CD4-positive, alpha-beta memory T cell (primary cell): ENCODE results near the gene SPRED2. TPM values are rescaled to one million over a fixed set of nuclear protein-coding genes. Genes with fewer than 3 reads are reported as not detected.

Source experiments
- CTCF ChIA-PET: fragments of 350-600 bp; sonication (Branson Sonifier 250); formaldehyde crosslinking; loops from one replicate; lab custom pipeline; 2021; ENCODE audit warnings: inconsistent platforms; ENCODE audit not compliant: partially characterized antibody; lab: Charles Lee
- POLR2A ChIA-PET: fragments of 350-600 bp; sonication (Branson Sonifier 250); formaldehyde crosslinking; loops from one replicate; lab custom pipeline; 2021; ENCODE audit not compliant: partially characterized antibody; lab: Charles Lee
- DNase-seq, 5 donors: peaks; one replicate each; pipeline versions ENCODE4 v3.0.0 to v3.0.0-alpha.2; 2020 to 2022; ENCODE audit warnings: mixed read lengths in 1 of 5
- H3K27ac ChIP-seq: one replicate; pipeline ENCODE4 v1.7.0; 2013; ENCODE audit warnings: low read depth, low read length
- H3K27me3 ChIP-seq: 2 replicates; pipeline ENCODE4 v1.7.0; 2013; ENCODE audit warnings: mild to moderate bottlenecking, low read length, moderate library complexity; ENCODE audit not compliant: insufficient read depth
- H3K36me3 ChIP-seq: 2 replicates; pipeline ENCODE4 v1.7.0; 2013; ENCODE audit warnings: mild to moderate bottlenecking, low read length, moderate library complexity; ENCODE audit not compliant: insufficient read depth
- H3K4me1 ChIP-seq: 2 replicates; pipeline ENCODE4 v1.7.0; 2013; ENCODE audit warnings: mild to moderate bottlenecking, low read length, moderate library complexity; ENCODE audit not compliant: insufficient read depth
- H3K4me3 ChIP-seq, 2 donors: one replicate each; pipeline ENCODE4 v1.7.0; 2013; ENCODE audit warnings: low read length in 2 of 2, mild to moderate bottlenecking in 1 of 2
- H3K9me3 ChIP-seq, 2 donors: one replicate each; pipeline ENCODE4 v1.7.0; 2013; ENCODE audit warnings: low read length in 2 of 2, control low read depth in 1 of 2; ENCODE audit not compliant: control insufficient read depth in 1 of 2
- H3K27ac Mint-ChIP-seq, 7 donors: one replicate each; pipeline ENCODE4 v1.8.0; 2020 to 2021; ENCODE audit warnings: mixed read lengths in 7 of 7, mild to moderate bottlenecking in 6 of 7, inconsistent platforms in 3 of 7, moderate library complexity in 3 of 7
- H3K27me3 Mint-ChIP-seq, 2 donors: one replicate each; pipeline ENCODE4 v1.8.0; 2020 to 2021; ENCODE audit warnings: mixed read lengths in 2 of 2
- H3K36me3 Mint-ChIP-seq, 2 donors: one replicate each; pipeline ENCODE4 v1.8.0; 2020 to 2021; ENCODE audit warnings: mixed read lengths in 2 of 2, inconsistent platforms in 1 of 2, mild to moderate bottlenecking in 1 of 2
- H3K4me1 Mint-ChIP-seq, 4 donors: one replicate each; pipeline ENCODE4 v1.8.0; 2020 to 2021; ENCODE audit warnings: mixed read lengths in 4 of 4, mild to moderate bottlenecking in 1 of 4
- H3K4me3 Mint-ChIP-seq, 8 donors: one replicate each; pipeline ENCODE4 v1.8.0; 2020 to 2021; ENCODE audit warnings: mixed read lengths in 8 of 8, mild to moderate bottlenecking in 7 of 8, moderate library complexity in 6 of 8, inconsistent platforms in 3 of 8
- H3K9me3 Mint-ChIP-seq, 8 donors: one replicate each; pipeline ENCODE4 v1.8.0; 2020 to 2021; ENCODE audit warnings: mixed read lengths in 8 of 8, mild to moderate bottlenecking in 5 of 8, inconsistent platforms in 3 of 8, moderate library complexity in 1 of 8
- intact Hi-C: fragments of 100-400 bp; cut with micrococcal nuclease; formaldehyde crosslinking; loops from one replicate; pipeline ENCODE4 v1.15.1; 2023
- polyA plus RNA-seq, 2 donors: library from polyadenylated mRNA; unstranded; fragments of 300-500 nt; fragmentation: Illumina TruSeq; gene quantifications; one replicate each; pipeline ENCODE4 v1.2.3, GENCODE V29; 2021
- total RNA-seq, 2 experiments: library from RNA; stranded (reverse); gene quantifications; one replicate each; pipeline ENCODE4 v1.2.3, GENCODE V29; 2021

The SPRED2 gene
- total and polyA plus RNA-seq, 4 experiments from 2014 or later: 0.27 to 1.3 (median 0.62) TPM

GRCh38 chr2:65413610-65414009 lies 18.8 kb downstream of the SPRED2 start:
- H3K27ac Mint-ChIP-seq: no peak overlapping the region
- intact Hi-C loops: no loop called here
- no peak overlapping the region for H3K4me3 ChIP-seq
- POLR2A ChIA-PET: no interaction called here
- CTCF ChIA-PET: no interaction called here
- H3K4me1 ChIP-seq: peaks cover 12% of the 10 kb centered on the region
- H3K4me3 Mint-ChIP-seq: no peak overlapping the region
- no peaks in the 10 kb centered on the region for H3K36me3 Mint-ChIP-seq
- H3K27me3 Mint-ChIP-seq: peaks cover 0 to 1% of the 10 kb centered on the region in 2 donors
- no peaks in the 10 kb centered on the region for H3K27me3 ChIP-seq
- H3K36me3 ChIP-seq: no peaks in the 10 kb centered on the region
- no peaks in the 10 kb centered on the region for H3K9me3 ChIP-seq
- no peak overlapping the region for H3K27ac ChIP-seq
- DNase-seq: no peak
- H3K4me1 Mint-ChIP-seq: peaks cover 10 to 22% (median 17%) of the 10 kb centered on the region in 4 donors
- no peaks in the 10 kb centered on the region for H3K9me3 Mint-ChIP-seq

DNA sequence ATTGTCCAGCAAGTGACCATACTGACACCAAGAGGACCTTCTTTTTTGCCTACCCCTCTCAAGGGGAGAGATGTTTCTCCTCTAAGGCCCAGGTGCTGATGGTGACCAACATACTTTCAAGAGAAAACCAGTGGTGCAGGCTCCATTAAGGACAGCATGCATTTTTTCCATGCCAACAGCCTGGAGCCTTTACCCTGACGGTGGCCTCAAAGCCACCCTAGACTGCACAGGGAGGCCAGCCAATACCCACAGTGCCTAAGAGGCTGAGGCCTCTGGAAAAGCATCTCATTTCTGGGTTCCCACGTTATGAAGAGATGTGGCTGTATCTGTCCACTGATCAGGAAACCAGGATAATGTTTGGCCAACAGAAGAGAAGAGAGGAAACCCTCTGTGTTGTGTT lies 19.3 kb downstream of the SPRED2 start:
- H3K4me3 Mint-ChIP-seq: no peak overlapping the region
- no peaks in the 10 kb centered on the region for H3K36me3 Mint-ChIP-seq
- Histone ChIP-seq H3K9me3 (no peaks in the 10 kb centered on the region), H3K27ac (no peak overlapping the region), H3K4me1 (peaks cover 12% of the 10 kb centered on the region), H3K4me3 (no peak overlapping the region), H3K36me3 (no peaks in the 10 kb centered on the region), H3K27me3 (no peaks in the 10 kb centered on the region)
- DNase-seq: no peak
- no peaks in the 10 kb centered on the region for H3K9me3 Mint-ChIP-seq
- intact Hi-C loops: no loop called here
- ChIA-PET CTCF (no interaction called here), POLR2A (no interaction called here)
- no peak overlapping the region for H3K27ac Mint-ChIP-seq
- H3K4me1 Mint-ChIP-seq: peaks cover 10 to 20% (median 14%) of the 10 kb centered on the region in 4 donors
- peaks cover 0 to 1% of the 10 kb centered on the region in 2 donors for H3K27me3 Mint-ChIP-seq

GRCh38 chr2:65411056-65411795 lies 21.2 kb downstream of the SPRED2 start:
- Histone ChIP-seq H3K4me3 (no peak overlapping the region), H3K27ac (no peak overlapping the region), H3K36me3 (no peaks in the 10 kb centered on the region), H3K27me3 (no peaks in the 10 kb centered on the region), H3K9me3 (no peaks in the 10 kb centered on the region), H3K4me1 (no peaks in the 10 kb centered on the region)
- intact Hi-C loops: no loop called here
- peaks cover 2 to 14% (median 8%) of the 10 kb centered on the region in 4 donors for H3K4me1 Mint-ChIP-seq
- ChIA-PET CTCF (no interaction called here), POLR2A (no interaction called here)
- no peak for DNase-seq
- no peaks in the 10 kb centered on the region for H3K36me3 Mint-ChIP-seq
- H3K27ac Mint-ChIP-seq: no peak overlapping the region
- H3K27me3 Mint-ChIP-seq: peaks cover 0 to 1% of the 10 kb centered on the region in 2 donors
- H3K4me3 Mint-ChIP-seq: no peak overlapping the region
- H3K9me3 Mint-ChIP-seq: no peaks in the 10 kb centered on the region

GRCh38 chr2:65409045-65409444 lies 23.4 kb downstream of the SPRED2 start:
- H3K4me3 Mint-ChIP-seq: no peak overlapping the region
- ChIA-PET POLR2A (no interaction called here), CTCF (no interaction called here)
- H3K27me3 ChIP-seq: no peaks in the 10 kb centered on the region
- no peak for DNase-seq
- no peaks in the 10 kb centered on the region for H3K36me3 Mint-ChIP-seq
- H3K4me1 ChIP-seq: no peaks in the 10 kb centered on the region
- no peak overlapping the region for H3K27ac Mint-ChIP-seq
- no peaks in the 10 kb centered on the region for H3K9me3 ChIP-seq
- no peak overlapping the region for H3K4me3 ChIP-seq
- peaks cover 0 to 1% of the 10 kb centered on the region in 2 donors for H3K27me3 Mint-ChIP-seq
- H3K27ac ChIP-seq: no peak overlapping the region
- no peaks in the 10 kb centered on the region for H3K36me3 ChIP-seq
- H3K4me1 Mint-ChIP-seq: peaks cover 2 to 10% (median 5%) of the 10 kb centered on the region in 4 donors
- intact Hi-C loops: no loop called here
- H3K9me3 Mint-ChIP-seq: no peaks in the 10 kb centered on the region

- H3K4me1 Mint-ChIP-seq: peaks cover 2 to 10% (median 5%) of the 10 kb centered on the region in 4 donors
- no peak overlapping the region for H3K27ac Mint-ChIP-seq
- no peak for DNase-seq
- no peaks in the 10 kb centered on the region for H3K27me3 ChIP-seq
- H3K27me3 Mint-ChIP-seq: peaks cover 0 to 1% of the 10 kb centered on the region in 2 donors
- H3K9me3 Mint-ChIP-seq: no peaks in the 10 kb centered on the region
- H3K4me1 ChIP-seq: no peaks in the 10 kb centered on the region
- H3K9me3 ChIP-seq: no peaks in the 10 kb centered on the region
- CTCF ChIA-PET: no interaction called here
- POLR2A ChIA-PET: no interaction called here
- no peaks in the 10 kb centered on the region for H3K36me3 Mint-ChIP-seq
- no peak overlapping the region for H3K27ac ChIP-seq
- H3K4me3 ChIP-seq: no peak overlapping the region
- intact Hi-C loops: no loop called here
- no peak overlapping the region for H3K4me3 Mint-ChIP-seq
- no peaks in the 10 kb centered on the region for H3K36me3 ChIP-seq
Observed at GRCh38 chr2:65407240-65407639, 25.2 kb downstream of the SPRED2 start.

- Histone ChIP-seq H3K36me3 (no peaks in the 10 kb centered on the region), H3K9me3 (no peaks in the 10 kb centered on the region), H3K27ac (no peak overlapping the region), H3K4me3 (no peak overlapping the region), H3K27me3 (no peaks in the 10 kb centered on the region), H3K4me1 (no peaks in the 10 kb centered on the region)
- ChIA-PET POLR2A (no interaction called here), CTCF (no interaction called here)
- peaks cover 0 to 1% of the 10 kb centered on the region in 2 donors for H3K27me3 Mint-ChIP-seq
- no peak overlapping the region for H3K4me3 Mint-ChIP-seq
- H3K36me3 Mint-ChIP-seq: no peaks in the 10 kb centered on the region
- H3K4me1 Mint-ChIP-seq: peaks cover 2 to 10% (median 5%) of the 10 kb centered on the region in 4 donors
- DNase-seq: no peak
- intact Hi-C loops: no loop called here
- H3K27ac Mint-ChIP-seq: no peak overlapping the region
- no peaks in the 10 kb centered on the region for H3K9me3 Mint-ChIP-seq
Observed at GRCh38 chr2:65404988-65405697, 27.3 kb downstream of the SPRED2 start.

DNA sequence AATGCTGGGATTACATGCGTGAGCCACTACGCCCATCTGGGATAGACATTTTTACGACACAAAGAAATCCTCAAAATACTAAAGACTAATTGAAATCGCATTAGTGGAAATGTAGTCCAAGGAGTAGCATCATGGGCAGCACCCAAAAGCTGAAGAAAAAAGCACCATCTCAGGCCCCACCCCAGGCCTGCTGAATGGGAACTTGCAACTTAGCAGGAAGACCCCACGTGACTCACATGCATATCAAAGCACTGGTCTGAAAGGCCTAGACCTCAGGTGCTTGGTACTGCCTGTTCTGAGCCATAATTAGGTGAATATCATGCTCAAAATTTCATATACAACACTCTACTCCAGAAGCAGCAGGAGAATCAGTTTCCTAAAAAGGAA lies 28.9 kb downstream of the SPRED2 start:
- Histone ChIP-seq H3K27ac (no peak overlapping the region), H3K36me3 (no peaks in the 10 kb centered on the region), H3K27me3 (no peaks in the 10 kb centered on the region), H3K9me3 (no peaks in the 10 kb centered on the region), H3K4me3 (no peak overlapping the region), H3K4me1 (no peaks in the 10 kb centered on the region)
- intact Hi-C loops: no loop called here
- CTCF ChIA-PET: no interaction called here
- no peaks in the 10 kb centered on the region for H3K27me3 Mint-ChIP-seq
- no peaks in the 10 kb centered on the region for H3K36me3 Mint-ChIP-seq
- no peak overlapping the region for H3K4me3 Mint-ChIP-seq
- DNase-seq: no peak
- peaks cover 2 to 10% (median 5%) of the 10 kb centered on the region in 4 donors for H3K4me1 Mint-ChIP-seq
- POLR2A ChIA-PET: no interaction called here
- no peaks in the 10 kb centered on the region for H3K9me3 Mint-ChIP-seq
- H3K27ac Mint-ChIP-seq: no peak overlapping the region
